ENCODE measurements around the gene RUSC2.
"Not testable (repeated sequence)": the region's sequence is repeated elsewhere in the genome, so short reads cannot be mapped to it uniquely, and the experiment has no call there.

DNA sequence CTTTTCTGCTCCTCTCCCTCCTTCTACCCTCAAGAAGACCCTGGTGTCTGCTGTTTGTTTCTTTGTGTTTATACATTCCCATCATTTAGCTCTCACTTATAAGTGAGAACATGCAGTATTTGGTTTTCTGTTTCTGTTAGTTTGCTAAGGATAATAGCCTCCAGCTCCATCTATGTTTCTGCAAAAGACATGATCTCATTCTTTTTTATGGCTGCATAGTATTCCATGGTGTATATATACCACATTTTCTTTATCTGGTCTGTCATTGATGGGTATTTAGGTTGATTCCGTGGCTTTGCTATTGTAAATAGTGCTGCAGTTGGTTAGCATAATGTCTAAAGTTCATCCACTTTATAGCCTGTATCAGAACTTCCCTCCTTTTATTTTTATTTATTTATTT lies 3.2 kb downstream of the RUSC2 start:
- TF ChIP-seq, protein P1, sequence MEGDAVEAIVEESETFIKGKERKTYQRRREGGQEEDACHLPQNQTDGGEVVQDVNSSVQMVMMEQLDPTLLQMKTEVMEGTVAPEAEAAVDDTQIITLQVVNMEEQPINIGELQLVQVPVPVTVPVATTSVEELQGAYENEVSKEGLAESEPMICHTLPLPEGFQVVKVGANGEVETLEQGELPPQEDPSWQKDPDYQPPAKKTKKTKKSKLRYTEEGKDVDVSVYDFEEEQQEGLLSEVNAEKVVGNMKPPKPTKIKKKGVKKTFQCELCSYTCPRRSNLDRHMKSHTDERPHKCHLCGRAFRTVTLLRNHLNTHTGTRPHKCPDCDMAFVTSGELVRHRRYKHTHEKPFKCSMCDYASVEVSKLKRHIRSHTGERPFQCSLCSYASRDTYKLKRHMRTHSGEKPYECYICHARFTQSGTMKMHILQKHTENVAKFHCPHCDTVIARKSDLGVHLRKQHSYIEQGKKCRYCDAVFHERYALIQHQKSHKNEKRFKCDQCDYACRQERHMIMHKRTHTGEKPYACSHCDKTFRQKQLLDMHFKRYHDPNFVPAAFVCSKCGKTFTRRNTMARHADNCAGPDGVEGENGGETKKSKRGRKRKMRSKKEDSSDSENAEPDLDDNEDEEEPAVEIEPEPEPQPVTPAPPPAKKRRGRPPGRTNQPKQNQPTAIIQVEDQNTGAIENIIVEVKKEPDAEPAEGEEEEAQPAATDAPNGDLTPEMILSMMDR (tag by site-specific recombination; IDR thresholded peaks at IDR 0.05), result not testable (repeated sequence)
- TF ChIP-seq ZBTB7A (tag by site-specific recombination; IDR thresholded peaks at IDR 0.05; ENCODE audit: low read depth); ZNF23 (tag by site-specific recombination; IDR thresholded peaks at IDR 0.05; ENCODE audit: borderline replicate concordance); ZBTB8A (tag by site-specific recombination; IDR thresholded peaks at IDR 0.05); TRIM28 (IDR thresholded peaks at IDR 0.05; ENCODE audit: borderline replicate concordance, low read length); ZNF707 (tag by site-specific recombination; IDR thresholded peaks at IDR 0.05); ZNF561 (tag by site-specific recombination; IDR thresholded peaks at IDR 0.05; ENCODE audit: borderline replicate concordance); ZNF660 (tag by site-specific recombination; IDR thresholded peaks at IDR 0.05): not testable (repeated sequence)
- TF ChIP-seq, protein P2, sequence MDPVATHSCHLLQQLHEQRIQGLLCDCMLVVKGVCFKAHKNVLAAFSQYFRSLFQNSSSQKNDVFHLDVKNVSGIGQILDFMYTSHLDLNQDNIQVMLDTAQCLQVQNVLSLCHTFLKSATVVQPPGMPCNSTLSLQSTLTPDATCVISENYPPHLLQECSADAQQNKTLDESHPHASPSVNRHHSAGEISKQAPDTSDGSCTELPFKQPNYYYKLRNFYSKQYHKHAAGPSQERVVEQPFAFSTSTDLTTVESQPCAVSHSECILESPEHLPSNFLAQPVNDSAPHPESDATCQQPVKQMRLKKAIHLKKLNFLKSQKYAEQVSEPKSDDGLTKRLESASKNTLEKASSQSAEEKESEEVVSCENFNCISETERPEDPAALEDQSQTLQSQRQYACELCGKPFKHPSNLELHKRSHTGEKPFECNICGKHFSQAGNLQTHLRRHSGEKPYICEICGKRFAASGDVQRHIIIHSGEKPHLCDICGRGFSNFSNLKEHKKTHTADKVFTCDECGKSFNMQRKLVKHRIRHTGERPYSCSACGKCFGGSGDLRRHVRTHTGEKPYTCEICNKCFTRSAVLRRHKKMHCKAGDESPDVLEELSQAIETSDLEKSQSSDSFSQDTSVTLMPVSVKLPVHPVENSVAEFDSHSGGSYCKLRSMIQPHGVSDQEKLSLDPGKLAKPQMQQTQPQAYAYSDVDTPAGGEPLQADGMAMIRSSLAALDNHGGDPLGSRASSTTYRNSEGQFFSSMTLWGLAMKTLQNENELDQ (tag by site-specific recombination; IDR thresholded peaks at IDR 0.05; ENCODE audit: low read depth), result not testable (repeated sequence)
- TF ChIP-seq, protein P3, sequence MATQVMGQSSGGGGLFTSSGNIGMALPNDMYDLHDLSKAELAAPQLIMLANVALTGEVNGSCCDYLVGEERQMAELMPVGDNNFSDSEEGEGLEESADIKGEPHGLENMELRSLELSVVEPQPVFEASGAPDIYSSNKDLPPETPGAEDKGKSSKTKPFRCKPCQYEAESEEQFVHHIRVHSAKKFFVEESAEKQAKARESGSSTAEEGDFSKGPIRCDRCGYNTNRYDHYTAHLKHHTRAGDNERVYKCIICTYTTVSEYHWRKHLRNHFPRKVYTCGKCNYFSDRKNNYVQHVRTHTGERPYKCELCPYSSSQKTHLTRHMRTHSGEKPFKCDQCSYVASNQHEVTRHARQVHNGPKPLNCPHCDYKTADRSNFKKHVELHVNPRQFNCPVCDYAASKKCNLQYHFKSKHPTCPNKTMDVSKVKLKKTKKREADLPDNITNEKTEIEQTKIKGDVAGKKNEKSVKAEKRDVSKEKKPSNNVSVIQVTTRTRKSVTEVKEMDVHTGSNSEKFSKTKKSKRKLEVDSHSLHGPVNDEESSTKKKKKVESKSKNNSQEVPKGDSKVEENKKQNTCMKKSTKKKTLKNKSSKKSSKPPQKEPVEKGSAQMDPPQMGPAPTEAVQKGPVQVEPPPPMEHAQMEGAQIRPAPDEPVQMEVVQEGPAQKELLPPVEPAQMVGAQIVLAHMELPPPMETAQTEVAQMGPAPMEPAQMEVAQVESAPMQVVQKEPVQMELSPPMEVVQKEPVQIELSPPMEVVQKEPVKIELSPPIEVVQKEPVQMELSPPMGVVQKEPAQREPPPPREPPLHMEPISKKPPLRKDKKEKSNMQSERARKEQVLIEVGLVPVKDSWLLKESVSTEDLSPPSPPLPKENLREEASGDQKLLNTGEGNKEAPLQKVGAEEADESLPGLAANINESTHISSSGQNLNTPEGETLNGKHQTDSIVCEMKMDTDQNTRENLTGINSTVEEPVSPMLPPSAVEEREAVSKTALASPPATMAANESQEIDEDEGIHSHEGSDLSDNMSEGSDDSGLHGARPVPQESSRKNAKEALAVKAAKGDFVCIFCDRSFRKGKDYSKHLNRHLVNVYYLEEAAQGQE (tag by site-specific recombination; IDR thresholded peaks at IDR 0.05), result not testable (repeated sequence)
